HL-60 (cell line): ENCODE data around the gene ANAPC4.

Source experiments
- DNase-seq, 2 experiments: peaks; one replicate each; pipeline ENCODE4 v3.0.0-alpha.2; 2010 to 2020; ENCODE audit warnings: low read depth in 1 of 2, low spot score in 1 of 2
- H3K27ac ChIP-seq: fragments of 250-450 bp; sonication (Bioruptor Pico); replicated peaks from 2 replicates; pipeline ENCODE4 v1.5.1; 2020; ENCODE audit warnings: mild to moderate bottlenecking, moderate library complexity
- H3K27me3 ChIP-seq: fragments of 250-450 bp; sonication (Bioruptor Pico); 2 replicates; pipeline ENCODE4 v1.5.1; 2021; ENCODE audit warnings: mild to moderate bottlenecking, moderate library complexity; ENCODE audit not compliant: insufficient read depth, poor library complexity, severe bottlenecking
- H3K4me3 ChIP-seq: replicated peaks from 2 replicates; pipeline ENCODE4 v1.5.1; 2011; ENCODE audit warnings: mild to moderate bottlenecking, control low read depth, low read length; ENCODE audit not compliant: insufficient read depth
- GABPA ChIP-seq: IDR thresholded peaks from 2 replicates; pipeline ENCODE4 v1.6.1; 2012; ENCODE audit warnings: low read depth
- POLR2AphosphoS5 ChIP-seq: IDR thresholded peaks from 2 replicates; pipeline ENCODE4 v1.6.1; 2012; ENCODE audit warnings: low read depth
- SPI1 ChIP-seq: IDR thresholded peaks from 2 replicates; pipeline ENCODE4 v1.6.1; 2012; ENCODE audit warnings: low read depth, mild to moderate bottlenecking, borderline replicate concordance
- TF ChIP-seq, protein P1 (sequence below): IDR thresholded peaks from one replicate; pipeline ENCODE4 v1.5.1; 2011; ENCODE audit warnings: low read length, control low read depth, inconsistent platforms; ENCODE audit not compliant: insufficient read depth
- TF ChIP-seq, protein P2 (sequence below): IDR thresholded peaks from 2 replicates; pipeline ENCODE4 v1.6.1; 2012; ENCODE audit warnings: low read depth; ENCODE audit not compliant: insufficient replicate concordance

Gene ANAPC4

DNA sequence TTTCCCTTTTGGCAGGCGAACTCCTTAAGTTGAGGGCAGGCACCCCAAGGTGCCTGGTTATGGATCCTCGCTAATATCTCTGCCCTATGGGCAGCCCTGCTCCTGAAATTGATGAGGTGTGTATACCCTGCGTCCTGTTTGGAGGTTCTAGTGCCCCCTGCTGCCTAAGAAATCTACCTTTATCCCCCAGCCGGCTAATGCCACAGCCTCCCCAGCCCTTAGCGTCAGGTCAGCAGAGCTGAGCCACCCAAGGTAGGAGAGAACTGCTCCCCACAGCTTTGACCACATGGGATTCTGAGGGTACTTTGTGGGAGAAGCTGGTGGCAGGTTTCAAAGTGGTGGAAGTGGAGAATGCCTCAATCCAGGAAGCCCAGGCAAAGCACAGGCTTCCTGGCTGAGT lies 50.8 kb downstream of the ANAPC4 start:
- DNase-seq = no peak
- TF ChIP-seq POLR2AphosphoS5 (no peak), GABPA (no peak), SPI1 (no peak)
- TF ChIP-seq, protein P1, sequence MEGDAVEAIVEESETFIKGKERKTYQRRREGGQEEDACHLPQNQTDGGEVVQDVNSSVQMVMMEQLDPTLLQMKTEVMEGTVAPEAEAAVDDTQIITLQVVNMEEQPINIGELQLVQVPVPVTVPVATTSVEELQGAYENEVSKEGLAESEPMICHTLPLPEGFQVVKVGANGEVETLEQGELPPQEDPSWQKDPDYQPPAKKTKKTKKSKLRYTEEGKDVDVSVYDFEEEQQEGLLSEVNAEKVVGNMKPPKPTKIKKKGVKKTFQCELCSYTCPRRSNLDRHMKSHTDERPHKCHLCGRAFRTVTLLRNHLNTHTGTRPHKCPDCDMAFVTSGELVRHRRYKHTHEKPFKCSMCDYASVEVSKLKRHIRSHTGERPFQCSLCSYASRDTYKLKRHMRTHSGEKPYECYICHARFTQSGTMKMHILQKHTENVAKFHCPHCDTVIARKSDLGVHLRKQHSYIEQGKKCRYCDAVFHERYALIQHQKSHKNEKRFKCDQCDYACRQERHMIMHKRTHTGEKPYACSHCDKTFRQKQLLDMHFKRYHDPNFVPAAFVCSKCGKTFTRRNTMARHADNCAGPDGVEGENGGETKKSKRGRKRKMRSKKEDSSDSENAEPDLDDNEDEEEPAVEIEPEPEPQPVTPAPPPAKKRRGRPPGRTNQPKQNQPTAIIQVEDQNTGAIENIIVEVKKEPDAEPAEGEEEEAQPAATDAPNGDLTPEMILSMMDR = no peak
- TF ChIP-seq, protein P2, sequence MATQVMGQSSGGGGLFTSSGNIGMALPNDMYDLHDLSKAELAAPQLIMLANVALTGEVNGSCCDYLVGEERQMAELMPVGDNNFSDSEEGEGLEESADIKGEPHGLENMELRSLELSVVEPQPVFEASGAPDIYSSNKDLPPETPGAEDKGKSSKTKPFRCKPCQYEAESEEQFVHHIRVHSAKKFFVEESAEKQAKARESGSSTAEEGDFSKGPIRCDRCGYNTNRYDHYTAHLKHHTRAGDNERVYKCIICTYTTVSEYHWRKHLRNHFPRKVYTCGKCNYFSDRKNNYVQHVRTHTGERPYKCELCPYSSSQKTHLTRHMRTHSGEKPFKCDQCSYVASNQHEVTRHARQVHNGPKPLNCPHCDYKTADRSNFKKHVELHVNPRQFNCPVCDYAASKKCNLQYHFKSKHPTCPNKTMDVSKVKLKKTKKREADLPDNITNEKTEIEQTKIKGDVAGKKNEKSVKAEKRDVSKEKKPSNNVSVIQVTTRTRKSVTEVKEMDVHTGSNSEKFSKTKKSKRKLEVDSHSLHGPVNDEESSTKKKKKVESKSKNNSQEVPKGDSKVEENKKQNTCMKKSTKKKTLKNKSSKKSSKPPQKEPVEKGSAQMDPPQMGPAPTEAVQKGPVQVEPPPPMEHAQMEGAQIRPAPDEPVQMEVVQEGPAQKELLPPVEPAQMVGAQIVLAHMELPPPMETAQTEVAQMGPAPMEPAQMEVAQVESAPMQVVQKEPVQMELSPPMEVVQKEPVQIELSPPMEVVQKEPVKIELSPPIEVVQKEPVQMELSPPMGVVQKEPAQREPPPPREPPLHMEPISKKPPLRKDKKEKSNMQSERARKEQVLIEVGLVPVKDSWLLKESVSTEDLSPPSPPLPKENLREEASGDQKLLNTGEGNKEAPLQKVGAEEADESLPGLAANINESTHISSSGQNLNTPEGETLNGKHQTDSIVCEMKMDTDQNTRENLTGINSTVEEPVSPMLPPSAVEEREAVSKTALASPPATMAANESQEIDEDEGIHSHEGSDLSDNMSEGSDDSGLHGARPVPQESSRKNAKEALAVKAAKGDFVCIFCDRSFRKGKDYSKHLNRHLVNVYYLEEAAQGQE = no peak
- Histone ChIP-seq H3K4me3 (no peak overlapping the region), H3K27ac (no peak overlapping the region), H3K27me3 (no peaks in the 10 kb centered on the region)

DNA sequence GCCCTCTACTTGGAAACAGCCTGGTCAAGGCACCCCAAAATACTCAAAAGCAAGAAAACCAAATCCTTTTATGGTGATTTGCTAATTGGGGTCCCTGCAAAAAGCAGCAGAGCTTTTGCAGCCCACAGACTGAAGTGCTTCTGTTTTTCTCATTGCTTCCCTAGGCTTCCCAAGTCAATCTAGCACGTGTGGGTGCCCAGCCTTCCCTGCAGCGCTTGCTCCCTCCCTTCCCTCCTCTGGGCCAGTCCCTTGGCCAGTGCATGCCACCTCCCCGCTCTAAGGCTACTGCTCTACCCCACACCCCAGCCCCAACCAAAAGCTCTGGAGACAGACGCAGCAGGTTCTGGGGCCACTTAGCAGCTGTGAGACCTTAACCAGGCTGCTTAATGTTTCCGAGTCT lies 53.6 kb downstream of the ANAPC4 start:
- no peak overlapping the region for H3K4me3 ChIP-seq
- H3K27me3 ChIP-seq = no peaks in the 10 kb centered on the region
- no peak for DNase-seq
- no peak overlapping the region for H3K27ac ChIP-seq
- TF ChIP-seq GABPA = no peak
- TF ChIP-seq SPI1 = no peak
- no peak for TF ChIP-seq POLR2AphosphoS5
- TF ChIP-seq, protein P1 = no peak
- TF ChIP-seq, protein P2 = no peak

DNA sequence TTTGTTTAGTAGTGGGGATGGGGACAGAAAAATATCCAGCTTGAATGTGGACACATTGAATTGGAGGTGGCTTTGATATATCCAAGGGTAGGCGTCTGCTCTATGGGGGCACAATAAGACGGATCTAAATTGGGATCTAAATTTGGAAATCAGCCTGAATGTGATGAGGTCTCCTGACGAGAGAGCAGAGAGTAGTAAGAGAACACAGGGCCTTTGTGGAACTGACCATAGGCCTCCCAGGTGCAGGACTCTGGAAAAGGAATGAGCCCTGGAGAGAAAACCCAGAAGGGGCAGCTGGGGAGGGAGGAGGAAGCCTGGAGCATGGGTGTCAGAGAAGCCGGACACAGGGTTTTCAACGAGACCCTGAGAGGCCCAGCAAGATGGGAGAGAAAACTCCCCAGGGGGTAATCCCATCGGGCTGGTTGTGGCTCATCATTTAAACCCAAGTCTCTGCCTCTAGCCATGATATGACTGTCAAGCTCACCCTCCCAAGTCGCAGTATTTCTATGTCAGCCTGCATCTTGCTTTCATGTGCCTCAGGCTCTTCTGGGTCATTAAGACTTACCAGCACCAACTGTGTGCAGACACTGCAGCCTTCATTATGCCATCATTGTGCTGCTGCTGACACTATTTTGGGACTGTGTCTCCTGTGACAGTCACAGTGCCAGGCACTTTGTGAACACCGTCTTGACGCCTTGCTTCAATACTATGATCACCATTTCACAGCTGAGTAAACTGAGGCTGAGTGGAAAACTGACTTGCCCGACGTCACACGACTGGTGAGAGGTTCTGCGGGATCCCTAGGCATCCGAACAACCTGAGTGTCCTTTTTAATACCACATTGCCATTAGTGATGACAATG lies 57.1 kb downstream of the ANAPC4 start:
- DNase-seq = no peak
- Histone ChIP-seq H3K27me3 (no peaks in the 10 kb centered on the region), H3K27ac (no peak overlapping the region), H3K4me3 (no peak overlapping the region)
- TF ChIP-seq, protein P1 = no peak
- TF ChIP-seq POLR2AphosphoS5 = no peak
- TF ChIP-seq SPI1 = no peak
- TF ChIP-seq, protein P2 = no peak
- TF ChIP-seq GABPA = no peak
